ENCODE data around the gene KRTAP10-7.

KRTAP10-7 gene

GRCh38 chr21:44616591-44616926 lies 16.2 kb downstream of the KRTAP10-7 start:
- Histone ChIP-seq H3K9me3 (ENCODE audit: control insufficient read depth, insufficient read depth, low read length) (peaks cover 19% of the 10 kb centered on the region), H3K36me3 (ENCODE audit: control insufficient read depth, low read length) (no peaks in the 10 kb centered on the region), H3K27ac (ENCODE audit: low read depth, low read length) (no peak overlapping the region), H3K4me1 (ENCODE audit: control insufficient read depth, low read length) (peaks cover 11% of the 10 kb centered on the region), H3F3A (ENCODE audit: control insufficient read depth, insufficient read depth) (no peaks in the 10 kb centered on the region), H3K27me3 (ENCODE audit: control insufficient read depth, low read length) (no peaks in the 10 kb centered on the region), H4K20me1 (ENCODE audit: control insufficient read depth, insufficient read depth, low read depth, low read length) (no peaks in the 10 kb centered on the region), H3K9me2 (replicated peaks; ENCODE audit: control insufficient read depth, low read length) (no peaks in the 10 kb centered on the region), H3K4me3 (ENCODE audit: low read length) (no peak overlapping the region), H3K4me2 (ENCODE audit: low read length) (no peak overlapping the region), H3K79me2 (ENCODE audit: control insufficient read depth, low read length) (no peaks in the 10 kb centered on the region)
- TF ChIP-seq CTCF (IDR thresholded peaks at IDR 0.05; ENCODE audit: low read depth, low read length, poor library complexity, severe bottlenecking) (no peak), EZH2phosphoT487 (IDR thresholded peaks at IDR 0.05; ENCODE audit: borderline replicate concordance, low read length) (no peak)

- TF ChIP-seq EZH2phosphoT487 (IDR thresholded peaks at IDR 0.05; ENCODE audit: borderline replicate concordance, low read length) (no peak), CTCF (IDR thresholded peaks at IDR 0.05; ENCODE audit: low read depth, low read length, poor library complexity, severe bottlenecking) (no peak)
- Histone ChIP-seq H3K4me1 (ENCODE audit: control insufficient read depth, low read length) (peaks cover 11% of the 10 kb centered on the region), H3K27ac (ENCODE audit: low read depth, low read length) (no peak overlapping the region), H3K9me2 (replicated peaks; ENCODE audit: control insufficient read depth, low read length) (no peaks in the 10 kb centered on the region), H3K79me2 (ENCODE audit: control insufficient read depth, low read length) (no peaks in the 10 kb centered on the region), H3K4me2 (ENCODE audit: low read length) (no peak overlapping the region), H4K20me1 (ENCODE audit: control insufficient read depth, insufficient read depth, low read depth, low read length) (no peaks in the 10 kb centered on the region), H3K9me3 (ENCODE audit: control insufficient read depth, insufficient read depth, low read length) (peaks cover 13% of the 10 kb centered on the region), H3K4me3 (ENCODE audit: low read length) (no peak overlapping the region), H3F3A (ENCODE audit: control insufficient read depth, insufficient read depth) (no peaks in the 10 kb centered on the region), H3K27me3 (ENCODE audit: control insufficient read depth, low read length) (no peaks in the 10 kb centered on the region), H3K36me3 (ENCODE audit: control insufficient read depth, low read length) (no peaks in the 10 kb centered on the region)
These were observed 16.7 kb downstream of the KRTAP10-7 start for GRCh38 chr21:44617071-44617501.

GRCh38 chr21:44618504-44618903 lies 18.1 kb downstream of the KRTAP10-7 start:
- Histone ChIP-seq H3K36me3 (ENCODE audit: control insufficient read depth, low read length) (no peaks in the 10 kb centered on the region), H3K9me2 (replicated peaks; ENCODE audit: control insufficient read depth, low read length) (no peaks in the 10 kb centered on the region), H3K4me2 (ENCODE audit: low read length) (no peak overlapping the region), H3K79me2 (ENCODE audit: control insufficient read depth, low read length) (no peaks in the 10 kb centered on the region), H3F3A (ENCODE audit: control insufficient read depth, insufficient read depth) (no peaks in the 10 kb centered on the region), H3K4me3 (ENCODE audit: low read length) (no peak overlapping the region), H3K27ac (ENCODE audit: low read depth, low read length) (no peak overlapping the region), H3K9me3 (ENCODE audit: control insufficient read depth, insufficient read depth, low read length) (peaks cover 15% of the 10 kb centered on the region), H3K27me3 (ENCODE audit: control insufficient read depth, low read length) (no peaks in the 10 kb centered on the region), H4K20me1 (ENCODE audit: control insufficient read depth, insufficient read depth, low read depth, low read length) (no peaks in the 10 kb centered on the region), H3K4me1 (ENCODE audit: control insufficient read depth, low read length) (peaks cover 11% of the 10 kb centered on the region)
- TF ChIP-seq EZH2phosphoT487 (IDR thresholded peaks at IDR 0.05; ENCODE audit: borderline replicate concordance, low read length) (no peak), CTCF (IDR thresholded peaks at IDR 0.05; ENCODE audit: low read depth, low read length, poor library complexity, severe bottlenecking) (no peak)

GRCh38 chr21:44618909-44619308 lies 18.5 kb downstream of the KRTAP10-7 start:
- TF ChIP-seq EZH2phosphoT487 (IDR thresholded peaks at IDR 0.05; ENCODE audit: borderline replicate concordance, low read length) (no peak), CTCF (IDR thresholded peaks at IDR 0.05; ENCODE audit: low read depth, low read length, poor library complexity, severe bottlenecking) (no peak)
- Histone ChIP-seq H3K36me3 (ENCODE audit: control insufficient read depth, low read length) (no peaks in the 10 kb centered on the region), H3K4me2 (ENCODE audit: low read length) (no peak overlapping the region), H3K9me3 (ENCODE audit: control insufficient read depth, insufficient read depth, low read length) (peaks cover 17% of the 10 kb centered on the region), H3K79me2 (ENCODE audit: control insufficient read depth, low read length) (no peaks in the 10 kb centered on the region), H3K27ac (ENCODE audit: low read depth, low read length) (no peak overlapping the region), H3K4me3 (ENCODE audit: low read length) (no peak overlapping the region), H3K9me2 (replicated peaks; ENCODE audit: control insufficient read depth, low read length) (no peaks in the 10 kb centered on the region), H4K20me1 (ENCODE audit: control insufficient read depth, insufficient read depth, low read depth, low read length) (no peaks in the 10 kb centered on the region), H3K4me1 (ENCODE audit: control insufficient read depth, low read length) (peaks cover 11% of the 10 kb centered on the region), H3K27me3 (ENCODE audit: control insufficient read depth, low read length) (no peaks in the 10 kb centered on the region), H3F3A (ENCODE audit: control insufficient read depth, insufficient read depth) (no peaks in the 10 kb centered on the region)
